Transverse colon (tissue), 4 donors: ENCODE measurements around the gene ZNF503. TPM values are rescaled to one million over a fixed set of nuclear protein-coding genes. Genes with fewer than 3 reads are reported as not detected.

Experiments used
- DNase-seq: peaks from one replicate; pipeline ENCODE4 v3.0.0-alpha.2; 2019
- H3K27ac ChIP-seq, 4 donors: fragments of 200-600 bp; sonication (generic); 2 replicates each; pipeline ENCODE4 v1.5.1; 2016 to 2018; ENCODE audit warnings: inconsistent platforms in 4 of 4
- H3K27me3 ChIP-seq: fragments of 200-600 bp; sonication (generic); 2 replicates; pipeline ENCODE4 v1.5.1; 2017; ENCODE audit warnings: inconsistent platforms
- H3K36me3 ChIP-seq, 4 donors: fragments of 200-600 bp; sonication (generic); 2 replicates each; pipeline ENCODE4 v1.5.1; 2017 to 2019; ENCODE audit warnings: inconsistent platforms in 4 of 4
- H3K4me1 ChIP-seq, 4 donors: fragments of 200-600 bp; sonication (generic); 2 replicates each; pipeline ENCODE4 v1.5.1; 2017 to 2020; ENCODE audit warnings: inconsistent platforms in 4 of 4
- H3K4me3 ChIP-seq, 4 donors: fragments of 200-600 bp; sonication (generic); 1 replicate in 1 of 4; 2 replicates in 3 of 4; pipeline versions ENCODE4 v1.5.1 to v1.6.1; 2017 to 2019; ENCODE audit warnings: inconsistent platforms in 4 of 4
- H3K9me3 ChIP-seq, 2 donors: fragments of 200-600 bp; sonication (generic); 2 replicates each; pipeline ENCODE4 v1.5.1; 2017 to 2019; ENCODE audit warnings: inconsistent platforms in 2 of 2
- CTCF ChIP-seq, 5 experiments: fragments of 200-600 bp in 3 of 5; fragments of 450-650 bp in 2 of 5; sonication (generic) in 3 of 5; IDR thresholded peaks; 1 replicate in 2 of 5; 2 replicates in 3 of 5; pipeline ENCODE4 v1.5.1; 2016 to 2017; ENCODE audit warnings: antibody characterized with exemption in 5 of 5, inconsistent platforms in 3 of 5, mild to moderate bottlenecking in 2 of 5, moderate library complexity in 1 of 5
- EP300 ChIP-seq: sonication (generic); formaldehyde crosslinking; IDR thresholded peaks from one replicate; pipeline ENCODE4 v1.6.1; 2017; ENCODE audit warnings: antibody characterized with exemption, low read depth
- POLR2A ChIP-seq: fragments of 450-650 bp; IDR thresholded peaks from one replicate; pipeline ENCODE4 v1.6.1; 2016; ENCODE audit warnings: antibody characterized with exemption, mild to moderate bottlenecking, moderate library complexity
- POLR2AphosphoS5 ChIP-seq, 3 donors: sonication (generic); formaldehyde crosslinking; IDR thresholded peaks; one replicate each; pipeline ENCODE4 v1.6.1; 2016; ENCODE audit warnings: antibody characterized with exemption in 3 of 3
- WGBS, 2 donors: methylation state at CpG; one replicate each; pipeline ENCODE4 v1.1.5; 2018; ENCODE audit warnings: low coverage in 1 of 2; 5-methylcytosine and 5-hydroxymethylcytosine counted together
- in situ Hi-C, 4 donors: fragments of 200-750 bp; cut with MboI; loops; one replicate each; pipeline versions ENCODE4 v1.15.0 to v1.15.1; 2017; ENCODE audit warnings: low sequenced_read_pairs in 3 of 4, low pct_ligation_motif_present in 1 of 4, low pct_unique_long_range_greater_than_20kb in 1 of 4
- intact Hi-C: fragments of 100-400 bp; cut with DNase I; formaldehyde crosslinking; loops from one replicate; pipeline ENCODE4 v1.15.1; 2023; ENCODE audit warnings: low total_unique reads
- total RNA-seq, 4 donors: library from RNA; depleted of rRNA; stranded (reverse); fragments of >200 nt; gene quantifications; one replicate each; pipeline ENCODE4 v1.1.0, GENCODE V29; 2016

The ZNF503 gene
- 10 to 100 TPM in 1 of 4 donors, 1 to 10 TPM in 3; 3.0 to 17.9 (median 7.2) TPM for total RNA-seq

DNA sequence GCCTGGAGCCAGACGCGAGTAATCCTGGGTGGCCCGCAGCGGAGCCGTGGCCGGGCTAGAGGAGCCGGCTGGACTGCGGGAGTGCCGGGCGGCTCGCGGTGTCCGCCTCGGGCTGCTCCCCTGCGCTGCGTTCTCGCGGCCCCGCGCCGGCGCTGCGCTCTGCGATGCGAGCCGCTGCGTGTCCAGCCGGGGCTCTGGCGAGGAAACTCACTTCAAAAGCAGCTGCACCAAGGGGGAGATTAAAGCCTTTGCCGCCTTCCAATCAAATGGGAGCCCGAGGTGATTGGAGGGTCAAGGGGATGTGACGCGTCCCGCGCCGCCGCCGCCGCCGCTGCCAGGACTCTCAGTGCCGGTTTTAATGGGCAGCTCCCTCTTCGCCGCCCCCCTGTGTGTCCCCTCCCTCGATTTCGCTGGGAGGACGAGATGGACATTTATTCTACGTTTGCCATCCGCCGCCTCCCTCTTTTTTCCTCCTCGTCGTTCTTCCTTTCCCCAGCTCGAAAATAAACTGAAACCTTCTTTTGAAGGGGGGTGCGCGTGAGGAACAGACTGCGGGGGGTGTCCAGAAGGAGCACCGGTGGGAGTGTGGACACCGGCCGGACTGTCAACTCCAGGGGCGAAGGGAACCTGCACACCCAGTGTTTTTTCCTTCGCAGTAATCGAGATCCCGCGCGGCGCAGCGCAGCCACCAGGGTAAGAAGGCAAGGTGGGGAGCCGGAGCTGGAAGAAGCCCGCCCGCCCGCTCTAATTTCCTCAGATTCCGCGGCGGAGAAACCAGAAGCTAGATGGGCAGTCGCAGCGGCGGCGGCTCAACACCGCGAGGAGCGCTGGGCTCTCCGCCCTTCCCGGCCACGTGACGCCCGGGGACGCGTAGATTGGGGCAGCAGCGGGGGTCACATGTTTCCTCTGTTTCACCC, at the start of gene ZNF503:
Gene ZNF503 (minus strand): TSS at position 196 of the 917 bp plus-strand sequence. CDS start 345 bp downstream, outside the sequence.
- Histone ChIP-seq H3K36me3 (no peaks in the 10 kb centered on the region), H3K27ac (peak within 1 kb of the TSS; percentile 94 to 99 (median 97)), H3K4me3 (peak within 1 kb of the TSS; percentile 70 to 88 (median 80)), H3K4me1 (peaks cover 0 to 39% (median 25%) of the 10 kb centered on the region in 4 donors), H3K9me3 (no peaks in the 10 kb centered on the region), H3K27me3 (peaks cover 20% of the 10 kb centered on the region)
- intact Hi-C loops, result loop anchor here (2.0 to 10.0 kb wide), 5 partner anchors 107 to 1603 kb away; no protein-coding TSS in a partner anchor
- no peak for TF ChIP-seq EP300
- peak; percentile 94 to 97 (median 95) for TF ChIP-seq POLR2AphosphoS5 (IDR thresholded peaks at IDR 0.05)
- peak; percentile 13 to 67 (median 28) for TF ChIP-seq CTCF (IDR thresholded peaks at IDR 0.05)
- peak; percentile 82 for TF ChIP-seq POLR2A
- WGBS, 2 donors, result 0 to 1% methylated on average over 1 to 51 of the region's 88 CpGs
- DNase-seq, result peak; percentile 94
- in situ Hi-C loops, result loop anchor here (25.0 kb wide), 3 partner anchors 235 to 635 kb away; no protein-coding TSS in a partner anchor

GRCh38 chr10:75450644-75451640, 49.4 kb upstream of the ZNF503 start:
- no peak for DNase-seq
- Histone ChIP-seq H3K9me3 (no peaks in the 10 kb centered on the region), H3K27me3 (no peaks in the 10 kb centered on the region), H3K36me3 (no peaks in the 10 kb centered on the region), H3K4me3 (no peak overlapping the region), H3K4me1 (peaks cover 5 to 20% (median 11%) of the 10 kb centered on the region in 4 donors), H3K27ac (no peak overlapping the region)
- WGBS, 2 donors, result 92 to 93% methylated on average over 17 to 18 of the region's 18 CpGs
- in situ Hi-C loops, result no loop called here
- TF ChIP-seq EP300 (no peak), POLR2A (no peak), CTCF (IDR thresholded peaks at IDR 0.05) (no peak), POLR2AphosphoS5 (IDR thresholded peaks at IDR 0.05) (no peak)
- intact Hi-C loops, result no loop called here

GRCh38 chr10:75450075-75450445, 48.5 kb upstream of the ZNF503 start:
- Histone ChIP-seq H3K36me3 (no peaks in the 10 kb centered on the region), H3K27ac (no peak overlapping the region), H3K4me3 (no peak overlapping the region), H3K9me3 (no peaks in the 10 kb centered on the region), H3K4me1 (peaks cover 5 to 20% (median 11%) of the 10 kb centered on the region in 4 donors), H3K27me3 (no peaks in the 10 kb centered on the region)
- in situ Hi-C loops (no loop called here), intact Hi-C loops (no loop called here)
- TF ChIP-seq CTCF (IDR thresholded peaks at IDR 0.05) (no peak), EP300 (no peak), POLR2AphosphoS5 (IDR thresholded peaks at IDR 0.05) (no peak), POLR2A (no peak)
- DNase-seq, result no peak
- 57 to 67% methylated on average over 3 to 4 of the region's 4 CpGs for WGBS, 2 donors
